ENCODE measurements around the gene NADK.
"Not testable (repeated sequence)": the region's sequence is repeated elsewhere in the genome, so short reads cannot be mapped to it uniquely, and the experiment has no call there.

NADK gene

DNA sequence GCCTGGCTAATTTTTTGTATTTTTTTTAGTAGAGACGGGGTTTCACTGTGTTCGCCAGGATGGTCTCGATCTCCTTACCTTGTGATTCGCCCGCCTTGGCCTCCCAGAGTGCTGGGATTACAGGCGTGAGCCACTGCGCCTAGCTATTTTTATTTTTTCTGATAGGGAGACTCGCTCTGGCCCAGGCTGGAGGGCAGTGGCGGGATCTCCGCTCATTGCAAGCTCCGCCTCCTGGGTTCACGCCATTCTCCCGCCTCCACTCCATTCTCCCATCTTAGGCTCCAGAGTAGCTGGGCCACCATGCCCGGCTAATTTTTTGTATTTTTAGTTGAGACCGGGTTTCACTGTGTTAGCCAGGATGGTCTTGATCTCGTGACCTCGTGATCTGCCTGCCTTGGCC is 52.2 kb downstream of the NADK start:
- H2BK5ac ChIP-seq (ENCODE audit: low read length); H3K36me3 ChIP-seq (ENCODE audit: control insufficient read depth, insufficient read depth, low read length); H2BK15ac ChIP-seq (replicated peaks; ENCODE audit: low read depth); H2AK5ac ChIP-seq (ENCODE audit: low read length); H4K8ac ChIP-seq (ENCODE audit: low read depth, low read length); H3K23ac ChIP-seq (ENCODE audit: low read length); H3K27ac ChIP-seq (ENCODE audit: low read depth, low read length); H3K56ac ChIP-seq (ENCODE audit: low read length); H3K4ac ChIP-seq (ENCODE audit: low read depth, low read length); H3K79me1 ChIP-seq (ENCODE audit: low read length); H3K9ac ChIP-seq (ENCODE audit: low read length); H2BK120ac ChIP-seq (ENCODE audit: low read depth, low read length); H3K18ac ChIP-seq (ENCODE audit: low read length); H4K5ac ChIP-seq (ENCODE audit: low read length); H3K27me3 ChIP-seq (ENCODE audit: insufficient read depth, low read length, poor library complexity); H3K4me3 ChIP-seq (ENCODE audit: low read length); H3K79me2 ChIP-seq (ENCODE audit: control insufficient read depth, insufficient read depth, low read length); H3K4me2 ChIP-seq (ENCODE audit: low read length); H3K4me1 ChIP-seq (ENCODE audit: control insufficient read depth, low read depth, low read length): not testable (repeated sequence)
- no CpG with 5 or more reads among the region's 17 CpGs for WGBS (ENCODE audit: extremely low coverage, insufficient coverage, low lambda C conversion rate)
- DNase-seq, result peak; percentile 4

DNA sequence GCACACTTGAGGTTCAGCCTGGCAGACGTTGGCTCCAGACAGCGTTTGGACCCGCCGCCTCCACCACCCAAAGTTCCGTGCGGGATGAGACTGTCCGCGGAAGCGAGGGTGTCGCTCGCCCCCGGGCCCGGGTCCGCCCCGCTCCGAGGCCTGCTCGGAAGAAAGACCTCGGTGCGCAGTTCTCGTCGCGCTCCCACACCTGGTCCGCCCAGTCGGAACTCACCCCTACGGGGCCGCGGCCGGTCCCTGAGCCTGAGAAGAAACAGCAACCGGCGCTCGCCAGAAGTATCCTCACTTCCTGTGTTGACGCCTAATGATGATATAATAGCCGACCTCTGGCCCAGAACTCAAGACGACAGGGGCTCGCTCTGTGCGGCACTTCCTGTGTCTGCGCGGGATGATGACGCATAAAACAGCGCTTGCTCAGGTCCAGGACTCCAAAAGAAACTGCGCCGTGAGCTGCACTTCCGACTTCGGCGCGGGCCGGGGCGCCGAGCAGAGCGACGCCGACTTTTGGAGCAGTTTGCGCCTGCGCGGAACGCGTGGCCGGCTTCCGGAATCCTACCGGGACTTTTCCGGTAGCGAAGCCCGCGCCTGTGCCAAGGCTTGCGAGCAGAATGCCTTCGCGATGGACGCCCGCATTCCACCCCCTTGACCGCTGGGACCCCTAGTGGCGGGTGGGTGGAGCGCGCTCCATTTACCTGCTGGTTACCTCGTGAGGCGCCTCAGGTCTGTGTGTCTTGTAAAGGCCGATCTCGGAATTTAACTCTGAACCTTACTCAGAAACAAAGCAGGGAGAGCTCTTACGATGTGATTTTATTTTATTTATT is 54.0 kb downstream of the NADK start, which contains the start of gene CDK11A:
Gene CDK11A (minus strand): TSS at position 323 of the 830 bp plus-strand sequence. CDS start 1,539 bp downstream, outside the sequence.
- WGBS (ENCODE audit: extremely low coverage, insufficient coverage, low lambda C conversion rate), result no CpG with 5 or more reads among the region's 78 CpGs

DNA sequence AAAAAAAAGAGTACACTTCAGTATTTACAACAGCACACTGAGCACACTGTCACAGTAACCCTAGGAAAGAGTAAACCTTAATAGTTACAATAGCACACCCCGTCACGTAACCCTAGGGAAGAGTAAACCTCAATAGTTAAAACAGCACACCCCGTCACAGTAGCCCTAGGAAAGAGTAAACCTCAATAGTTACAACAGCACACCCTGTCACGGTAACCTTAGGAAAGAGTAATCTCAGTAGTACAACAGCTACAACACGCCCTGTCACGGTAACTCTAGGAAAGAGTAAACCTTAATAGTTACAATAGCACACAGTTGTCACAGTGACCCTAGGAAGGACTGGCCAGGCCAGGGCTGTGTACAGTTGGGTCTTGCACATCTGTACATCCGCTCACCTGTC is 57.1 kb downstream of the NADK start:
- no peak overlapping the region for H3K4me3 ChIP-seq (ENCODE audit: low read length)
- WGBS (ENCODE audit: extremely low coverage, insufficient coverage, low lambda C conversion rate), result no CpG with 5 or more reads among the region's 7 CpGs
- H3K27me3 ChIP-seq (ENCODE audit: insufficient read depth, low read length, poor library complexity), result no peaks in the 10 kb centered on the region
- no peak overlapping the region for H3K56ac ChIP-seq (ENCODE audit: low read length)
- no peaks in the 10 kb centered on the region for H3K79me1 ChIP-seq (ENCODE audit: low read length)
- H2BK120ac ChIP-seq (ENCODE audit: low read depth, low read length), result no peak overlapping the region
- H3K36me3 ChIP-seq (ENCODE audit: control insufficient read depth, insufficient read depth, low read length), result peaks cover 5% of the 10 kb centered on the region
- H3K18ac ChIP-seq (ENCODE audit: low read length), result no peak overlapping the region
- no peak overlapping the region for H2BK15ac ChIP-seq (replicated peaks; ENCODE audit: low read depth)
- no peak overlapping the region for H2BK5ac ChIP-seq (ENCODE audit: low read length)
- H4K8ac ChIP-seq (ENCODE audit: low read depth, low read length), result no peak overlapping the region
- H3K4me1 ChIP-seq (ENCODE audit: control insufficient read depth, low read depth, low read length), result no peaks in the 10 kb centered on the region
- H2AK5ac ChIP-seq (ENCODE audit: low read length), result no peak overlapping the region
- H3K79me2 ChIP-seq (ENCODE audit: control insufficient read depth, insufficient read depth, low read length), result no peaks in the 10 kb centered on the region
- H3K4ac ChIP-seq (ENCODE audit: low read depth, low read length), result no peak overlapping the region
- no peak for DNase-seq
- H3K4me2 ChIP-seq (ENCODE audit: low read length), result no peak overlapping the region
- no peak overlapping the region for H3K23ac ChIP-seq (ENCODE audit: low read length)
- H3K9ac ChIP-seq (ENCODE audit: low read length), result no peak overlapping the region
- H4K5ac ChIP-seq (ENCODE audit: low read length), result no peak overlapping the region
- no peak overlapping the region for H3K27ac ChIP-seq (ENCODE audit: low read depth, low read length)

More for the DNA sequence above, 54.0 kb downstream of the NADK start, which contains the start of gene CDK11A:
- H3K27ac ChIP-seq (ENCODE audit: low read depth, low read length), result peak within 1 kb of the TSS; percentile 88
- H3K4me2 ChIP-seq (ENCODE audit: low read length); H3K27me3 ChIP-seq (ENCODE audit: insufficient read depth, low read length, poor library complexity); H3K23ac ChIP-seq (ENCODE audit: low read length); H4K5ac ChIP-seq (ENCODE audit: low read length); H2AK5ac ChIP-seq (ENCODE audit: low read length); H3K79me1 ChIP-seq (ENCODE audit: low read length); H3K4me1 ChIP-seq (ENCODE audit: control insufficient read depth, low read depth, low read length); H2BK5ac ChIP-seq (ENCODE audit: low read length); H2BK120ac ChIP-seq (ENCODE audit: low read depth, low read length); H2BK15ac ChIP-seq (replicated peaks; ENCODE audit: low read depth); H3K36me3 ChIP-seq (ENCODE audit: control insufficient read depth, insufficient read depth, low read length); H3K79me2 ChIP-seq (ENCODE audit: control insufficient read depth, insufficient read depth, low read length); H4K8ac ChIP-seq (ENCODE audit: low read depth, low read length): not testable (repeated sequence)
- peak within 1 kb of the TSS; percentile 46 for H3K4me3 ChIP-seq (ENCODE audit: low read length)
- H3K56ac ChIP-seq (ENCODE audit: low read length), result peak within 1 kb of the TSS; percentile 49
- H3K9ac ChIP-seq (ENCODE audit: low read length), result peak within 1 kb of the TSS; percentile 63
- peak within 1 kb of the TSS; percentile 55 for H3K4ac ChIP-seq (ENCODE audit: low read depth, low read length)
- peak within 1 kb of the TSS; percentile 80 for H3K18ac ChIP-seq (ENCODE audit: low read length)
- peak; percentile 100 for DNase-seq

DNA sequence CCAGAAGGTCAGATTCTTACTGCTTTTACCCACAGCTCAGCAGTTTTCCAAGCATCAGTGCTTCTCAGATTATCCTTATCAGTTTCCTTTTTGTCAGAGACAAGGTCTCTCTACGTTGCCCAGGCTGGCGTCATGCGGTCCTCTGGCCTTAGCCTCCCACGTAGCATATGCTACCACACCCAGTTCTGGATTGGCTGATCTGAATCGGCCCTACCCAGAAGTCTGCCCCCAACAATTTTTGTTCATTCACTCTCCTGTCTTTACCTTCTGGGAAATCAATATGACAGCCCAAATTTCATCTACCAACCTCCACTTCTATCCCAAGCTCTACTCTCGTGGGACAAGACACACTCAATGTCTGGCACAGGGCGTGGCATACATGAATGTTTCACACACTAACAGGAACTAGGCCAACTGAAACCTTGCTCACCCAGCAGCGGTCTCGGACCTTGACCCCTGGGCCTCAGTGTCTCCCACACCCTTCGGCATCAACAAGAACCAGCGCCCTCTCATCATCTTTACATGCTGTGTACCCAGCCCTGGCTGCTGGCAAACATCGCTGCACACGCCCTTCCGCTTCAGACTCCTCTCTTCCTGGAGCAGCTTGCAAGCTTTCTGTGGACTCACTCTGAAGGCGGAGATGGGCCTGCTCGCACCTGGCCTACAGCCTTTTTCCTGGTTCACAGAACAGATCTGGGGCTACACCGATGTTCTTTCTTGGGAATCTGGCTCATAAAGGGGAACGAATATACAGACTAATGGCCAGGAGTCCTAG is 63.0 kb downstream of the NADK start:
- not testable (repeated sequence) for H3K36me3 ChIP-seq (ENCODE audit: control insufficient read depth, insufficient read depth, low read length); H3K4me2 ChIP-seq (ENCODE audit: low read length); H3K4me3 ChIP-seq (ENCODE audit: low read length); H2BK15ac ChIP-seq (replicated peaks; ENCODE audit: low read depth); H3K27ac ChIP-seq (ENCODE audit: low read depth, low read length); H3K56ac ChIP-seq (ENCODE audit: low read length); H2BK5ac ChIP-seq (ENCODE audit: low read length); H2AK5ac ChIP-seq (ENCODE audit: low read length); H3K9ac ChIP-seq (ENCODE audit: low read length); H3K18ac ChIP-seq (ENCODE audit: low read length); H3K79me2 ChIP-seq (ENCODE audit: control insufficient read depth, insufficient read depth, low read length); H4K5ac ChIP-seq (ENCODE audit: low read length); DNase-seq; H2BK120ac ChIP-seq (ENCODE audit: low read depth, low read length); H3K4me1 ChIP-seq (ENCODE audit: control insufficient read depth, low read depth, low read length); H3K23ac ChIP-seq (ENCODE audit: low read length); H3K27me3 ChIP-seq (ENCODE audit: insufficient read depth, low read length, poor library complexity); H4K8ac ChIP-seq (ENCODE audit: low read depth, low read length); H3K4ac ChIP-seq (ENCODE audit: low read depth, low read length); H3K79me1 ChIP-seq (ENCODE audit: low read length)
- no CpG with 5 or more reads among the region's 18 CpGs for WGBS (ENCODE audit: extremely low coverage, insufficient coverage, low lambda C conversion rate)

DNA sequence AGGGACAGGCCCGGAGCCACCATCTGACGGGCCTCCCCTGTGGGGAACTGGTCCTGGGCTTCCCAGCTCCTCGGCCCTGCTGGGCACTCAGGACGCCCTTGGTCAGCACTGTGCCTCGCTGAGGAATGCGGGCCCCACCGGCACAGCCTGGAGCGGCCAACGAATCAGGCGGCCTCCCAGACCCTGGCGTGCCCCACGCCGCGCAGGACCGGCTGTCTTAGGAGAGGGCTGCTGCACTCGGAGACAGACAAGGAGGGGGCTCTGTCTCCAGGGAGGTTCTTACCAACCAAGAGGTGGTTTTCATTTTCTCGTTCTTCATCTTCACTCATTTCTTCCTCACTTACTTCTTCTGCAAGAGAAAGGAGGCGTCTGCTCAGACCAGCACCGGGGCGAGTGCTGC is 70.4 kb downstream of the NADK start:
- not testable (repeated sequence) for H3K56ac ChIP-seq (ENCODE audit: low read length); H3K4me3 ChIP-seq (ENCODE audit: low read length); H3K23ac ChIP-seq (ENCODE audit: low read length); H3K79me1 ChIP-seq (ENCODE audit: low read length); H3K27me3 ChIP-seq (ENCODE audit: insufficient read depth, low read length, poor library complexity); H3K4me1 ChIP-seq (ENCODE audit: control insufficient read depth, low read depth, low read length); H2BK15ac ChIP-seq (replicated peaks; ENCODE audit: low read depth); H3K4me2 ChIP-seq (ENCODE audit: low read length); H3K4ac ChIP-seq (ENCODE audit: low read depth, low read length); H3K18ac ChIP-seq (ENCODE audit: low read length); DNase-seq; H3K36me3 ChIP-seq (ENCODE audit: control insufficient read depth, insufficient read depth, low read length); H3K27ac ChIP-seq (ENCODE audit: low read depth, low read length); H3K9ac ChIP-seq (ENCODE audit: low read length); H4K8ac ChIP-seq (ENCODE audit: low read depth, low read length); H4K5ac ChIP-seq (ENCODE audit: low read length); H2AK5ac ChIP-seq (ENCODE audit: low read length); H2BK120ac ChIP-seq (ENCODE audit: low read depth, low read length); H2BK5ac ChIP-seq (ENCODE audit: low read length); H3K79me2 ChIP-seq (ENCODE audit: control insufficient read depth, insufficient read depth, low read length)
- no CpG with 5 or more reads among the region's 20 CpGs for WGBS (ENCODE audit: extremely low coverage, insufficient coverage, low lambda C conversion rate)

Measured in mesendoderm (in vitro differentiated cells).